ENCODE results near the gene ASCL2.

DNA sequence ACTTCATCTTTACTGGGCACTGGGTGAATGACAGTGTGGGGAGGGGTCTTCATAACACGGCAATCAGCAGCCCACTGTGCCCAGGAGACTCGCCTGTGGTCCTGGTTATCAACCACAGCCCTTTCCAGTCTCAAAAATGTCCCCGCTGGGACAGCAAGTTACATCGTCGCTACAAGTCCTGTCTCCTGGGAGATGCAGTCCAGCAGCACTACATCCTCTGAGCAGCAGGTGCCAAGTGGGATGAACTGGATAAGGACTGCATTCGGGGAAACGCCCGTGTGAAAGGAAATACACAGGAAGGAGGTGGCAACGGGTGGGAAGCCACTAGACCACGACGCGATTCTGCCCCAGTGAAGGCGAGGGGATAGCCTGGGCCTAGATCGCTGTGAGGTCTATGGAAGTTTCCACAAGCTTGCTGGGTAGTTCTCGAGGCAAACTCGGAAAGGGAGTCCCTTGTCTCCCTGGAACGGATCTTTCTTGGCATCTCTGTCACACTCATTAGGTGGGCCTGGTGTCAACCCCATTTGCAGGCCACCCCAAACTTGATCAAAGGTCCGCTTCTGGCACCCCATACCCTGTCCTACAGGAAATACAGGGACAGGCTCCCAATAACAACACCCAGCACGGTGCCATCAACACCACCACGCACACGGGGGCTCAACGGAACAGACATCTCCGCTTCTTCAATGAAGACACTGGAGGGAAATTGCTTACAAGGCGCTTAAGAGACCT lies 4.4 kb downstream of the ASCL2 start:
- TF ChIP-seq POLR2A (IDR thresholded peaks at IDR 0.05) = no peak
- TF ChIP-seq, protein P1, sequence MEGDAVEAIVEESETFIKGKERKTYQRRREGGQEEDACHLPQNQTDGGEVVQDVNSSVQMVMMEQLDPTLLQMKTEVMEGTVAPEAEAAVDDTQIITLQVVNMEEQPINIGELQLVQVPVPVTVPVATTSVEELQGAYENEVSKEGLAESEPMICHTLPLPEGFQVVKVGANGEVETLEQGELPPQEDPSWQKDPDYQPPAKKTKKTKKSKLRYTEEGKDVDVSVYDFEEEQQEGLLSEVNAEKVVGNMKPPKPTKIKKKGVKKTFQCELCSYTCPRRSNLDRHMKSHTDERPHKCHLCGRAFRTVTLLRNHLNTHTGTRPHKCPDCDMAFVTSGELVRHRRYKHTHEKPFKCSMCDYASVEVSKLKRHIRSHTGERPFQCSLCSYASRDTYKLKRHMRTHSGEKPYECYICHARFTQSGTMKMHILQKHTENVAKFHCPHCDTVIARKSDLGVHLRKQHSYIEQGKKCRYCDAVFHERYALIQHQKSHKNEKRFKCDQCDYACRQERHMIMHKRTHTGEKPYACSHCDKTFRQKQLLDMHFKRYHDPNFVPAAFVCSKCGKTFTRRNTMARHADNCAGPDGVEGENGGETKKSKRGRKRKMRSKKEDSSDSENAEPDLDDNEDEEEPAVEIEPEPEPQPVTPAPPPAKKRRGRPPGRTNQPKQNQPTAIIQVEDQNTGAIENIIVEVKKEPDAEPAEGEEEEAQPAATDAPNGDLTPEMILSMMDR (IDR thresholded peaks at IDR 0.05) = no peak
- TF ChIP-seq POLR2AphosphoS5 (IDR thresholded peaks at IDR 0.05) = no peak
